Esophagus mucosa (tissue), 1 donor: Measurements from ENCODE around the gene CUZD1. TPM values are rescaled to one million over a fixed set of nuclear protein-coding genes. Genes with fewer than 3 reads are reported as not detected.
A peak's percentile ranks its signal among the peaks of the same experiment; 100 is the strongest.
"Not testable (repeated sequence)": the region's sequence is repeated elsewhere in the genome, so short reads cannot be mapped to it uniquely, and the experiment has no call there.

Experiments
- ATAC-seq: fragments of 200-7000 bp; cut with Tn5 transposase; one replicate; pipeline ENCODE4 v1.9.1; 2020
- total RNA-seq: library from RNA; stranded (reverse); gene quantifications from one replicate; pipeline ENCODE4 v1.2.4, GENCODE V29; 2023
- donor health status: DM: yes; HTN: yes; CAD: no.

CUZD1 gene, protein sequence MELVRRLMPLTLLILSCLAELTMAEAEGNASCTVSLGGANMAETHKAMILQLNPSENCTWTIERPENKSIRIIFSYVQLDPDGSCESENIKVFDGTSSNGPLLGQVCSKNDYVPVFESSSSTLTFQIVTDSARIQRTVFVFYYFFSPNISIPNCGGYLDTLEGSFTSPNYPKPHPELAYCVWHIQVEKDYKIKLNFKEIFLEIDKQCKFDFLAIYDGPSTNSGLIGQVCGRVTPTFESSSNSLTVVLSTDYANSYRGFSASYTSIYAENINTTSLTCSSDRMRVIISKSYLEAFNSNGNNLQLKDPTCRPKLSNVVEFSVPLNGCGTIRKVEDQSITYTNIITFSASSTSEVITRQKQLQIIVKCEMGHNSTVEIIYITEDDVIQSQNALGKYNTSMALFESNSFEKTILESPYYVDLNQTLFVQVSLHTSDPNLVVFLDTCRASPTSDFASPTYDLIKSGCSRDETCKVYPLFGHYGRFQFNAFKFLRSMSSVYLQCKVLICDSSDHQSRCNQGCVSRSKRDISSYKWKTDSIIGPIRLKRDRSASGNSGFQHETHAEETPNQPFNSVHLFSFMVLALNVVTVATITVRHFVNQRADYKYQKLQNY
- 0.24 TPM for total RNA-seq

DNA sequence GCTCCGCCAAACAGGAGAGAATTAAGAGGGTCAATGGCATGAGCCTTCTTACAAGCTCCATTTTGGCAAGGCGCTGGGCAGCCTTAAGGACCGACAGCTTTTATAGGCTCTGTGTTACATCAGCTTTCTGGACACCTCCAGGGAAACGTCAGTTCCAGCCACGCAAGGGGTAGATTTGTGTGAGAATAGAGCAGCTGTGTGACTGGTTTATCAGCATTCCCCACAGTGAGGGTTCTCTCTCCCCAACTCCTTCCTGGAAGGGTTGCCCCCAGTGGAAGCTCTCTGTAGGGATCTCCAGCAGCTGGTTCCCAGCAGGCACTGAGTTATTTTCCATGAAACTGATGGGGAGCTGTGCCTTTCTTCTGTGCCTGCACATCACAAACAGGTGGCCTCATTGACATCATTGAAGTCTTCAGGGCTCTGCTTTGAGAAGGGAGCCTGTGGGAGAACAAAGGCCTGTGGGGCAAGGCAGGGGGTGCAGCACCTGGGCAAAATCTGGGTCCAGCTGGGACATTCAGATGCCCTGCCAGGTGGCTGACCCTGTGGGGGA is at the start of gene CUZD1:
TSS of gene CUZD1 (minus strand) at position 75 of the 550 bp plus-strand sequence. CDS start at position 61, 14 bp downstream.
- ATAC-seq, result no peak

DNA sequence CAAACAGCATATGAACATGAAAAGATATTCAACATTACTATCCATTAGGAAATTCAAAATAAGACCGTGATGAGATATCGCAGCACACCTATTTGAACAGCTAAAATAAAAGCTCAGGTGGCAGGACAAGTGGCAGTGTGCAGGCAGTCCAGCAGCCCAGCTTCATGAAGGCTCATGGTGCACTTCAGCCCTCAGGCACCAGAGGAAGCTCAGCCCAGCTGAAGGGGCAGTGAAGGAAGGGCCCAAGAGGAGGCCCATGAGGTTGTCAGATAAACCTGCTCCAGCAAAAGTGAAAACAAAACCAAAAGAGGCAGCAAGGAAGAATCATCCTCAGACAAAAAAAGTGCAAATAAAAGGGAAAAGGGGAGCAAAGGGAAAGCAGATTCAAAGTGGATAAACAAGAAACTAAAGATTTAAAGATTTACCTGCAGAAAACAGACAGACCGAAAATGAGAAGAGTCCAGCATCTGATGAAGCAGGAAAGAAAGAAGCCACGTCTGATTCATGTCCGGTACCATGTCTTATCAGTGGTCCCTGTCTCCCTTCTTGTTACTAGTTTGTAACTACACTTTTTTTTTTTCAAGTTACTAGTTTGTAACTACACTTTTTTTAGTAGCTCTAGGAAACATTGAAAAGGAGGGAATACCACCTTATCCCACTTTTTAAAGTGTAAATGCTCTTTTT is 48.7 kb upstream of the CUZD1 start:
- ATAC-seq, result no peak

GRCh38 chr10:122884166-122884565 is 38.5 kb upstream of the CUZD1 start:
- ATAC-seq, result no peak

GRCh38 chr10:122882766-122883165 is 37.1 kb upstream of the CUZD1 start:
- ATAC-seq, result no peak

DNA sequence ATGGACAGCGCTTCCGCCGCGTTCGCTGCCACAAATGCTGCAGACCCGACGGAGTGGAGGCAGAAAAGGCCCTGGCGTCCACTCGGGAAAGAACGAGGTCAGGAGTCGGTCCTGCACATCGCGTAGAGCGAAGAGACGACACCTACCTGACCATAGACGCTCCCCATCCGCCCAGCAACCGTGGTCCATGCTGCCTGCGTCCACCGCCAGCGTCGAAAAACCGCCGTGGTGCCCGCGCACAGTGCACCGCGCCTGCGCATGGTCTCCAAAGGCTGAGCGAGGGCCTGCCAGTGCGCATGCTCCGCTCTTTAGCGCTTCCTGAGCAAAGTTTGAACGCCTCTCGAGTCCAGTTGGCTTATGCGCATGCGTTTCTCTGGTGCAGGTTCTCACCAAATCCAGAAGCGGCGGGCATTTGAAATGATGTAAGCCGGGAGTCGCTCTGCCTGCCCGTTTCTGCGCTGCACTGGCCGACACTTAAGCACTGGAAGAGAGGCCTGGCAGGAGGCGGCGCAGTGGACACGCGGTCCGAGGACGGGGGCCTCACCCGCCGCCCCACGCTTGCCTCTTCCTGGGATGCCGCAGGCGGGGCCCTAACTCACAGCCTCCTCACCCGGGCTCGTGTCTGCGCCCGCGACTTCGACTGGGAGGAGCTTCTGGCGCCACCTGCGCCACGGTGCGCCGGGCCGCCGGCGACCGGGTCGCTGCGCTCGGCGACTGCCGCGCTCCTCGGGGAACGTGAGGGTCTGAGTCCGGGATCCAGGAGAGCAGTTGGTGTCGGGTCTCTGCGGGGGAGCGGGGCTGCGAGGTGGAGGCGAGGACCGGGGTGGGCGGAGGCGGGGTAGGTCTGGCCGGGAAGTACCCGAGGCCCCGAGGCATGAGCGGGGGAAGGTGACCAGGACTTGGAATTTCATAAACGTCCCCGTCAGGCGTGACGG is 33.9 kb upstream of the CUZD1 start, which contains the start of gene FAM24B:
TSS of gene FAM24B (minus strand) at position 243 of the 935 bp plus-strand sequence. CDS start 29,066 bp downstream, outside the sequence.
- peak; percentile 98 for ATAC-seq

- peak; percentile 9 for ATAC-seq
These were observed 33.2 kb upstream of the CUZD1 start for GRCh38 chr10:122878799-122879338.

GRCh38 chr10:122877264-122877663 is 31.6 kb upstream of the CUZD1 start:
- ATAC-seq, result no peak

DNA sequence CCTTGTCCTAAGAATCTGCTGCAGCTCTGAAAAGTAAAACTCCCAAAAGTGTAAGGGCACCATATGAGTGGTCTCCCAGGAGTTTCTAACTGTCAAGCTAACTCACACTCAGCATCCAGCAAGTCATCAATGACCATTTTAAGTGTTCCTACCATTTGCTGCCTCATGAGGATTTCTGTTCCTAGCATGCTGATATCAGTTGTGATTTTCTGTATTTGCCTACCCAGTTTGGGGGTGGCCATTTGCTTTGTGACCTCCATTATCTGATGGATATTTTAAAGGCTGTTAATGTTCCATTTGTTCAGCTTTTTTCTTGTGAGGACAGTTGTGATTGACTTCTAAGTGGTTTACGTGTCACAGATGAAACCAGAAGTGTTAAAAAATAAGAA is 30.8 kb upstream of the CUZD1 start:
- no peak for ATAC-seq

- ATAC-seq, result no peak
These were observed 30.3 kb upstream of the CUZD1 start for GRCh38 chr10:122875843-122876466.

DNA sequence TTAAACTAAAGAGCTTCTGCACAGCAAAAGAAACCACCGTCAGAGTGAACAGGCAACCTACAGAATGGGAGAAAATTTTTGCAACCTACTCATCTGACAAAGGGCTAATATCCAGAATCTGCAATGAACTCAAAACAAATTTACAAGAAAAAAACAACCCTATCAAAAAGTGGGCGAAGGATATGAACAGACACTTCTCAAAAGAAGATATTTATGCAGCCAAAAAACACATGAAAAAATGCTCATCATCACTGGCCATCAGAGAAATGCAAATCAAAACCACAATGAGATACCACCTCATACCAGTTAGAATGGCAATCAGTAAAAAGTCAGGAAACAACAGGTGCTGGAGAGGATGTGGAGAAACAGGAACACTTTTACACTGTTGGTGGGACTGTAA is 26.3 kb upstream of the CUZD1 start:
- ATAC-seq, result not testable (repeated sequence)

DNA sequence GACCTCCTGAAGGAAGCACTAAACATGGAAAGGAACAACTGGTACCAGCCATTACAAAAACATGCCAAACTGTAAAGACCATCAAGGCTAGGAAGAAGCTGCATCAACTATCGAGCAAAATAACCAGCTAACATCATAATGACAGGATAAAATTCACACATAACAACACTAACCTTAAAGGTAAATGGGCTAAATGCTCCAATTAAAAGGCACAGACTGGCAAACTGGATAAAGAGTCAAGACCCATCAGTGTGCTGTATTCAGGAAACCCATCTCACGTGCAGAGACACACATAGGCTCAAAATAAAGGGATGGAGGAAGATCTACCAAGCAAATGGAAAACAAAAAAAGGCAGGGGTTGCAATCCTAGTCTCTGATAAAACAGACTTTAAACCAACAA is 23.1 kb upstream of the CUZD1 start:
- ATAC-seq, result not testable (repeated sequence)

GRCh38 chr10:122866757-122867482 is 21.3 kb upstream of the CUZD1 start:
- ATAC-seq, result not testable (repeated sequence)

- ATAC-seq, result no peak
These were observed 19.2 kb upstream of the CUZD1 start for GRCh38 chr10:122864901-122865300.

DNA sequence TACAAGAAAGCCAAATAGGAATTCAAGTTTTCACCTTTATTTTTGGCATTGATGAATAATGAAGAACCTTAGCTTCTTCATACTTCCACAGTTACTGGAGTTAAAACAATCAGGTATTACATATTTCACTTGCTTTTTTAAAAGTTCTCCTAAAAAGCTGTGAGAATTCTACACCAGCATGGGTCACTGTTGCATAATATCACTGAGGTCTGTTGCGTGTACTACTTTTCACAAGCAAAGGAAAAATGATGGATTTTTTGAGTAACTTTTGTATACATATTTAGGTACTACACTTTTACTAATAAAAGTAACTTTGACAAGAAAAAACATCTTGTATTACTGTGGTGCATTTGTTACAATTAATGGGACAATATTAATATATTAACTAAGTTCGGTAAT is 18.5 kb upstream of the CUZD1 start:
- ATAC-seq, result no peak

GRCh38 chr10:122863216-122864193 is 17.8 kb upstream of the CUZD1 start:
- no peak for ATAC-seq

- ATAC-seq, result no peak
These were observed 16.1 kb upstream of the CUZD1 start for GRCh38 chr10:122861711-122862161.

GRCh38 chr10:122859527-122859926 is 13.9 kb upstream of the CUZD1 start:
- ATAC-seq, result no peak

DNA sequence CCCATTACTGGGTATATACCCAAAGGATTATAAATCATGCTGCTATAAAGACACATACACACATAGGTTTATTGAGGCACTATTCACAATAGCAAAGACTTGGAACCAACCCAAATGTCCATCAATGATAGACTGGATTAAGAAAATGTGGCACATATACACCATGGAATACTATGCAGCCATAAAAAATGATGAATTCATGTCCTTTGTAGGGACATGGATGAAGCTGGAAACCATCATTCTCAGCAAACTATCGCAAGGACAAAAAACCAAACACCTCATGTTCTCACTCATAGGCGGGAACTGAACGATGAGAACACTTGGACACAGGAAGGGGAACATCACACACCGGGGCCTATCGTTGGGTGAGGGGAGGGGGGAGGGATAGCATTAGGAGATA is 12.4 kb upstream of the CUZD1 start:
- not testable (repeated sequence) for ATAC-seq

GRCh38 chr10:122856902-122857301 is 11.2 kb upstream of the CUZD1 start:
- no peak for ATAC-seq
